Neutrophil (primary cell): ENCODE results near the gene IL23A.
"Not testable (repeated sequence)": the region's sequence is repeated elsewhere in the genome, so short reads cannot be mapped to it uniquely, and the experiment has no call there.

Experiments used
- H3K27ac ChIP-seq: fragments of 200-600 bp; sonication (generic); 2 replicates; pipeline ENCODE4 v1.5.1; 2016; ENCODE audit warnings: mild to moderate bottlenecking, moderate library complexity
- H3K27me3 ChIP-seq: fragments of 200-600 bp; sonication (generic); 2 replicates; pipeline ENCODE4 v1.6.0; 2016; ENCODE audit warnings: mild to moderate bottlenecking
- H3K36me3 ChIP-seq: fragments of 200-600 bp; sonication (generic); 2 replicates; pipeline ENCODE4 v1.5.1; 2017
- H3K4me1 ChIP-seq, 2 experiments: fragments of 200-600 bp in 1 of 2; sonication (generic) in 1 of 2; 1 replicate in 1 of 2; 2 replicates in 1 of 2; pipeline versions ENCODE4 v1.5.1 to v1.6.1; 2013 to 2016; ENCODE audit warnings: low read depth in 1 of 2, low read length in 1 of 2, mild to moderate bottlenecking in 1 of 2, moderate library complexity in 1 of 2; ENCODE audit not compliant: control insufficient read depth in 1 of 2, insufficient read depth in 1 of 2
- H3K4me3 ChIP-seq, 2 experiments: fragments of 200-600 bp in 1 of 2; sonication (generic) in 1 of 2; 1 replicate in 1 of 2; 2 replicates in 1 of 2; pipeline ENCODE4 v1.5.1; 2013 to 2016; ENCODE audit warnings: low read depth in 1 of 2, low read length in 1 of 2, mild to moderate bottlenecking in 1 of 2, moderate library complexity in 1 of 2
- H3K9me3 ChIP-seq: fragments of 200-600 bp; sonication (generic); 2 replicates; pipeline ENCODE4 v1.5.1; 2016
- TF ChIP-seq, protein P1 (sequence below): fragments of 200-600 bp; sonication (generic); IDR thresholded peaks from 2 replicates; pipeline ENCODE4 v1.5.1; 2016; ENCODE audit warnings: antibody characterized with exemption

Gene IL23A

GRCh38 chr12:56317675-56318074 lies 21.0 kb upstream of the IL23A start:
- Histone ChIP-seq H3K4me3 (no peak overlapping the region), H3K9me3 (no peaks in the 10 kb centered on the region), H3K36me3 (peaks cover 5% of the 10 kb centered on the region), H3K4me1 (peaks cover 13 to 17% of the 10 kb centered on the region in 2 experiments), H3K27me3 (no peaks in the 10 kb centered on the region), H3K27ac (no peak overlapping the region)
- TF ChIP-seq, protein P1, sequence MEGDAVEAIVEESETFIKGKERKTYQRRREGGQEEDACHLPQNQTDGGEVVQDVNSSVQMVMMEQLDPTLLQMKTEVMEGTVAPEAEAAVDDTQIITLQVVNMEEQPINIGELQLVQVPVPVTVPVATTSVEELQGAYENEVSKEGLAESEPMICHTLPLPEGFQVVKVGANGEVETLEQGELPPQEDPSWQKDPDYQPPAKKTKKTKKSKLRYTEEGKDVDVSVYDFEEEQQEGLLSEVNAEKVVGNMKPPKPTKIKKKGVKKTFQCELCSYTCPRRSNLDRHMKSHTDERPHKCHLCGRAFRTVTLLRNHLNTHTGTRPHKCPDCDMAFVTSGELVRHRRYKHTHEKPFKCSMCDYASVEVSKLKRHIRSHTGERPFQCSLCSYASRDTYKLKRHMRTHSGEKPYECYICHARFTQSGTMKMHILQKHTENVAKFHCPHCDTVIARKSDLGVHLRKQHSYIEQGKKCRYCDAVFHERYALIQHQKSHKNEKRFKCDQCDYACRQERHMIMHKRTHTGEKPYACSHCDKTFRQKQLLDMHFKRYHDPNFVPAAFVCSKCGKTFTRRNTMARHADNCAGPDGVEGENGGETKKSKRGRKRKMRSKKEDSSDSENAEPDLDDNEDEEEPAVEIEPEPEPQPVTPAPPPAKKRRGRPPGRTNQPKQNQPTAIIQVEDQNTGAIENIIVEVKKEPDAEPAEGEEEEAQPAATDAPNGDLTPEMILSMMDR, result no peak

- no peak overlapping the region for H3K4me3 ChIP-seq
- no peaks in the 10 kb centered on the region for H3K9me3 ChIP-seq
- H3K27me3 ChIP-seq, result no peaks in the 10 kb centered on the region
- H3K27ac ChIP-seq, result no peak overlapping the region
- TF ChIP-seq, protein P1, result no peak
- H3K36me3 ChIP-seq, result peaks cover 38% of the 10 kb centered on the region
- H3K4me1 ChIP-seq, result peaks cover 5% of the 10 kb centered on the region in 2 experiments
These were observed 17.7 kb upstream of the IL23A start for GRCh38 chr12:56321027-56321426.

DNA sequence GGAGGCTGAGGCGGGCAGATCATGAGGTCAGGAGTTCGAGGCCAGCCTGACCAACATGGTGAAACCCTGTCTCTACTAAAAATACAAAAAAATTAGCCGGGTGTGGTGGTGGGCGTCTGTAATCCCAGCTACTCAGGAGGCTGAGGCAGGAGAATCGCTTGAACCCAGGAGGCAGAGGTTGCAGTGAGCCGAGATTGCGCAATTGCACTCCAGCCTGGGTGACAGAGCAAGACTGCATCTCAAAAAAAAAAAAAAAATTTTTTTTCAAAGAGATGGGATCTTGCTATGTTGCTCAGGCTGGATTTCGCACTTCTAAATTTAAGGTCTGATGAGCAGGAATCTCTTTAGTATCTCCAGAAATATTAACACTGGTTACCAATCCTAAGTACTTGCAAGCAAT lies 17.1 kb upstream of the IL23A start:
- not testable (repeated sequence) for H3K27ac ChIP-seq, H3K4me3 ChIP-seq, H3K27me3 ChIP-seq, H3K4me1 ChIP-seq, H3K9me3 ChIP-seq
- peaks cover 44% of the 10 kb centered on the region for H3K36me3 ChIP-seq

DNA sequence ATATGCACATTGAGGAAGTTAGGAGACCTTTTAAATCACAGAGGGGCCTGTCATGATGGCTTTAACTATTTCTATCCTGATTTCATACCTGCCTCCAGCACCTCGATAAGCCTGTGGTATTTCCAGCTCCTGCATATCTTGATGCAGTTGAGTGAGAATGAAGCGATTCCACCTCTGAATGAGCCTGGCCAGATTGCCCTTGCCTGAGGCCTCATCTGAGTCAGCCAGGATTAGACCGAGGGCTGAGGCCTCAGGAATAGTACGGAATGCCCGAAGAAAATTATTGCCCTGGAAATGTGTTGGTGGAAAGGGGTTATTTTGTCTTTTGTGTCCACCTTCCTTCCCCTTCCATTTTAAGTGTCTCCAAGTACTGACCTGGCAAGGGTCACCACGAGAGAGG lies 14.5 kb upstream of the IL23A start:
- H3K27ac ChIP-seq, result no peak overlapping the region
- H3K9me3 ChIP-seq, result no peaks in the 10 kb centered on the region
- H3K4me1 ChIP-seq, result no peaks in the 10 kb centered on the region
- peaks cover 58% of the 10 kb centered on the region for H3K36me3 ChIP-seq
- H3K4me3 ChIP-seq, result no peak overlapping the region
- TF ChIP-seq, protein P1, result no peak
- H3K27me3 ChIP-seq, result no peaks in the 10 kb centered on the region

- no peak overlapping the region for H3K4me3 ChIP-seq
- no peaks in the 10 kb centered on the region for H3K9me3 ChIP-seq
- TF ChIP-seq, protein P1, result no peak
- no peaks in the 10 kb centered on the region for H3K4me1 ChIP-seq
- H3K36me3 ChIP-seq, result peaks cover 58% of the 10 kb centered on the region
- no peak overlapping the region for H3K27ac ChIP-seq
- no peaks in the 10 kb centered on the region for H3K27me3 ChIP-seq
These were observed 12.6 kb upstream of the IL23A start for GRCh38 chr12:56326126-56326525.

GRCh38 chr12:56326533-56326932 lies 12.2 kb upstream of the IL23A start:
- Histone ChIP-seq H3K4me3 (no peak overlapping the region), H3K4me1 (no peaks in the 10 kb centered on the region), H3K36me3 (peaks cover 58% of the 10 kb centered on the region), H3K27ac (no peak overlapping the region), H3K27me3 (no peaks in the 10 kb centered on the region), H3K9me3 (no peaks in the 10 kb centered on the region)
- TF ChIP-seq, protein P1, result no peak
